COLO668 (cell line): ENCODE measurements around the gene SCFD2.
"Not testable (repeated sequence)": the region's sequence is repeated elsewhere in the genome, so short reads cannot be mapped to it uniquely, and the experiment has no call there.

ENCODE experiments used
- DNase-seq: peaks from one replicate; lab custom pipeline; 2025; ENCODE audit not compliant: unreplicated experiment; lab: John Stamatoyannopoulos, UW

Gene SCFD2

GRCh38 chr4:53194727-53195126 lies 171.1 kb downstream of the SCFD2 start:
- no peak for DNase-seq

- no peak for DNase-seq
Measured at GRCh38 chr4:53193111-53193510, 172.8 kb downstream of the SCFD2 start.

- no peak for DNase-seq
Measured at GRCh38 chr4:53192496-53192895, 173.4 kb downstream of the SCFD2 start.

GRCh38 chr4:53191997-53192396 lies 173.9 kb downstream of the SCFD2 start:
- DNase-seq = no peak

GRCh38 chr4:53189011-53189410 lies 176.8 kb downstream of the SCFD2 start:
- no peak for DNase-seq

- DNase-seq = no peak
Measured at GRCh38 chr4:53186714-53187358, 179.0 kb downstream of the SCFD2 start.

GRCh38 chr4:53185869-53186585 lies 179.8 kb downstream of the SCFD2 start:
- DNase-seq = no peak

- no peak for DNase-seq
Measured at GRCh38 chr4:53183754-53184153, 182.1 kb downstream of the SCFD2 start.

GRCh38 chr4:53177751-53178150 lies 188.1 kb downstream of the SCFD2 start:
- not testable (repeated sequence) for DNase-seq

GRCh38 chr4:53175640-53176039 lies 190.2 kb downstream of the SCFD2 start:
- no peak for DNase-seq

- no peak for DNase-seq
Measured at GRCh38 chr4:53174823-53175222, 191.0 kb downstream of the SCFD2 start.

- DNase-seq = no peak
Measured at GRCh38 chr4:53173576-53173975, 192.3 kb downstream of the SCFD2 start.

GRCh38 chr4:53171797-53172196 lies 194.1 kb downstream of the SCFD2 start:
- DNase-seq = no peak

GRCh38 chr4:53169695-53170617 lies 195.9 kb downstream of the SCFD2 start:
- no peak for DNase-seq

GRCh38 chr4:53168228-53168627 lies 197.6 kb downstream of the SCFD2 start:
- no peak for DNase-seq

- no peak for DNase-seq
Measured at GRCh38 chr4:53162969-53163368, 202.9 kb downstream of the SCFD2 start.

GRCh38 chr4:53161787-53162433 lies 204.0 kb downstream of the SCFD2 start:
- no peak for DNase-seq

- DNase-seq = no peak
Measured at GRCh38 chr4:53161051-53161786, 204.6 kb downstream of the SCFD2 start.

- no peak for DNase-seq
Measured at GRCh38 chr4:53156896-53157295, 209.0 kb downstream of the SCFD2 start.

- DNase-seq = no peak
Measured at GRCh38 chr4:53152467-53152866, 213.4 kb downstream of the SCFD2 start.

GRCh38 chr4:53151489-53151788 lies 214.4 kb downstream of the SCFD2 start:
- DNase-seq = no peak
